ENCODE measurements around the gene SYNGR2.

SYNGR2 gene

DNA sequence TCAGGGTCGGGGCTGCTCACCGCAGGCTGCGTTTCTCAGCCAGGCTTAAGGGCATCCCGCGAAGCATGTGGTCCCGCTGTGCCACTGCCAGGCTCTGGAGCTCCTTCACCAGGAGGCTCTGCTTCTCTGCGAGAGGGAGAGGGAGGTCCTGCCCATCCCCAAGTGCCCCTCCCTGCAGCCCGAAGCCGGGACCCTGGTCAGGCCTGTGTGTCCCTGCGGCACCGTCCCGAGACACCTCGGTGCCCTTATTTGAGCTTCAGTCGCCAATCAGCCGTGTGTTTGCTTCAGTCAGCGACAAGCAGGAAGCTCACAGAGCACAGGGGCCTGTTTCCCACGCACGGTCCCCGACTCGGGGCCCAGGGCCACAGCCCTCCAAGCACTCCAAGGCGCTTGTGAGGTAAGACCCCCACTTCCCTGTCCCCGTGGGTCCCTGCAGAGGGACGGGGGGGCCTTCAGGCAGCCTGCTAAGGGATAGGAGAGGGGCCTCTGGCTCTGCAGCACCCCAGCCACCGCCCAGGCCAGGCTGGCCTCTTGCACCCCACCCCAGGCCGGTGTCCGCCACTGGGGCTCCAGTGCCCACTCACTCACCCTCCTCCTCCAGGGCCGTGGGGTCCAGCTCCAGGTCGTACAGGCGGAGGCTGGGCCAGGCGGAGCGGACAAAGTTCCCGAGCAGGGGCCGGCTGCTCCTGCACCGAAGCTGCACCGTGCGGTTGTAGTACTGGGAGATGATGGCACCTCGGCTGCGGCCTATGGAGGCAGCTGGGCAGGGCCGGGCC is 43.1 kb upstream of the SYNGR2 start:
- no peak overlapping the region for H3K9ac ChIP-seq (ENCODE audit: low read depth, low read length)
- no peaks in the 10 kb centered on the region for H3K36me3 ChIP-seq (ENCODE audit: insufficient read depth, low read length)
- no peak overlapping the region for H3K4me3 ChIP-seq (ENCODE audit: low read length)

DNA sequence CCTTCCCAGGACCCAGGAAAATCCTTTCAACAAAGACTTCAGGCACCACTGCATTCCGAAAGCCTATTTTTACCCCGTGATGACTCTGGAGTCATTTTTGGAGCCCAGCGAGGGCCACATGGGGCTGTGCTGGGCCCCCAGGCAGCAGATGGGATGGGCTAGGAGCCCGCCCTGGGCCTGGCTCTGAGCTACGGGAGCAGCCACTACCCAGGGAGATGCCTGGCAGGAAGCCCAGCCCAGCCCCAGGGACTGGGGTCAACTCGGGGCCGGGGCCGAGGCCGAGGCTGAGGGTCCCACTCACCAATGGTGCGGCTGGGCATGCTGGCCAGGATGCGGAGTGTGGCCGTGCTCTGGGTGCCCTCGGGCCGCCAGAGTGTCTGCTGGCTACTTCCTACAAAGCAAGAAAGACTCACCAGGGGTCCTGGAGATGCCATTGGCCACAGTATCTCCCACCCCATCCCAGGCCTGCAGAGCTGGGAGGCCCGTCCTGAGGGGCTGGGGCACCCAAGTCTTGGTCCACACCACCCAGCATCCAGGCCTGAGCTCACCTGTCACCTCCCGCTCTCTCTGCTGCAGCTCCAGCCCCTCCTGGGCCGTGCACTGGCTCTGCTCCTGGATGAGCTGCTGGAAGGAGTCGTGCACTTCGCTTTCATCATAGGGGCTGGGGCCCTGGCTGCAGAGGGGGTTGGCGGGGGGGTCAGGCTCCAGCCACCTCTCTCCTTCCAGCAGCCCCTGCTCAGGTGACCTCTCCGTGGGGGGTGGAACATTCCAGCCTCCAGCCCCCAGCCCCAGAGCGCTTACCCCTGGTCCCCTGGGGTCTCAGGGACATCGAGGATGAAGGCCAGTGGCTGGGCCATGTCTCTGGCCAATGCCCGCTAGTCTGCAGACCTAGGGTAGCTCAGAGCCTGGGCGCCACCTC is 42.1 kb upstream of the SYNGR2 start:
- no peaks in the 10 kb centered on the region for H3K36me3 ChIP-seq (ENCODE audit: insufficient read depth, low read length)
- peaks cover 12% of the 10 kb centered on the region for H3K4me1 ChIP-seq (ENCODE audit: control insufficient read depth, insufficient read depth, low read length)
- H3K9ac ChIP-seq (ENCODE audit: low read depth, low read length), result no peak overlapping the region
- H3K4me2 ChIP-seq (ENCODE audit: low read length), result no peak overlapping the region
- no peaks in the 10 kb centered on the region for H3K9me3 ChIP-seq (replicated peaks; ENCODE audit: low read length)
- H3K4me3 ChIP-seq (ENCODE audit: low read length), result no peak overlapping the region
- peaks cover 29% of the 10 kb centered on the region for H3K27me3 ChIP-seq (ENCODE audit: control insufficient read depth, insufficient read depth, low read length)

More for the DNA sequence above, 43.1 kb upstream of the SYNGR2 start:
- Histone ChIP-seq H3K27me3 (ENCODE audit: control insufficient read depth, insufficient read depth, low read length) (peaks cover 23% of the 10 kb centered on the region), H3K9me3 (replicated peaks; ENCODE audit: low read length) (no peaks in the 10 kb centered on the region), H3K4me2 (ENCODE audit: low read length) (no peak overlapping the region), H3K4me1 (ENCODE audit: control insufficient read depth, insufficient read depth, low read length) (peaks cover 12% of the 10 kb centered on the region)

DNA sequence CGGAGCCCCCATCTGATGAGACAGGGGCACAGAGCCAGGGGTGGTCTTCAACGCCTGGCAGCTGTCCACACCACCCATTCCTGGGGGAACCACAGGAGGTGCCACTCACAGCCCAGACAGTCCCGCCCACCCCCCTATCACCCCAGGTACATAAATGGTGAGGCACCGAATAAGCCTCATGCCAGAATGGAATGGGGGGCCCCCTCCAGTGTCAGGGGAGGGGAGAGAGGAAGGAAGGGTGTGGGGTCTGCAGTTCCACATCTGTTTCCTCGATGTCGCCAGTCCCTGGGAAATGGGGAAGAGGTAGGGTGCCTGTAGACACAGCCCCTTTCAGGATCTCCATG is 41.5 kb upstream of the SYNGR2 start:
- no peak overlapping the region for H3K4me3 ChIP-seq (ENCODE audit: low read length)
- no peaks in the 10 kb centered on the region for H3K36me3 ChIP-seq (ENCODE audit: insufficient read depth, low read length)

DNA sequence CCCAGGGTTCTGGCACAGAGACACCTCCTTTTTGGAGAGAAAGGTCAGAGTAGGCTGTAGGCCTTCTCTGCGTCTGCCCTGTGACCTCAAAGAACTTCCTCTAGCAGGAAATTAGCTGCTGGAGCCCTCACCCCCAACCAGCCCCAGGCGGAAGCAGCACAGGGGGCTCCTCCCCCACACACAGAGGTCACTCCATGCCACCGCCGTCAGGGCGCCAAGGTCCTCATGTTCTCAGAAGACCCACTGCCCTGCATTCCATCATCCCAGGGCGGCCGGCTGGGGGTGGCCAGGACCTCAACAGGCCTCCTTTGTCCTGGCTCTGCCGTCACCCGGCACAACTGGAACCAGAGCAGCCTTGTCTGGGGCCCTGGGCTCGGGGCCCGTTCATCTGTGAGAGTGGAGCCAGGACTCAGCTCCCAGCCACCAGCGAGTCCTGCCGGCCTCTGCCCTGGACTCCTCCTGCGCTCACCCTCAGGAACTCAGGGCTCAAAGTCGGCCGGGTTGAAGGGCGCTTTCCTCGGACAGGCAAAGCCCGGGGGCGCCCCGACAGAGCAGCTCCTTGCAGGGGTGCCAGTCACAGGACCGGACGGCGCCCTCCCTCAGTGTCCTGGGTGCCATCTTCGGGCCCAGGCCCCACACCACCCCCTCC is 41.0 kb upstream of the SYNGR2 start:
- no peaks in the 10 kb centered on the region for H3K36me3 ChIP-seq (ENCODE audit: insufficient read depth, low read length)
- H3K9me3 ChIP-seq (replicated peaks; ENCODE audit: low read length), result no peaks in the 10 kb centered on the region
- H3K4me2 ChIP-seq (ENCODE audit: low read length), result peak overlapping the region; percentile 92
- peaks cover 35% of the 10 kb centered on the region for H3K27me3 ChIP-seq (ENCODE audit: control insufficient read depth, insufficient read depth, low read length)
- H3K9ac ChIP-seq (ENCODE audit: low read depth, low read length), result peak overlapping the region; percentile 59
- peaks cover 18% of the 10 kb centered on the region for H3K4me1 ChIP-seq (ENCODE audit: control insufficient read depth, insufficient read depth, low read length)
- H3K4me3 ChIP-seq (ENCODE audit: low read length), result peak overlapping the region; percentile 70

More for the DNA sequence above, 41.5 kb upstream of the SYNGR2 start:
- H3K4me1 ChIP-seq (ENCODE audit: control insufficient read depth, insufficient read depth, low read length), result peaks cover 18% of the 10 kb centered on the region
- no peaks in the 10 kb centered on the region for H3K9me3 ChIP-seq (replicated peaks; ENCODE audit: low read length)
- peaks cover 32% of the 10 kb centered on the region for H3K27me3 ChIP-seq (ENCODE audit: control insufficient read depth, insufficient read depth, low read length)
- no peak overlapping the region for H3K4me2 ChIP-seq (ENCODE audit: low read length)
- H3K9ac ChIP-seq (ENCODE audit: low read depth, low read length), result no peak overlapping the region

DNA sequence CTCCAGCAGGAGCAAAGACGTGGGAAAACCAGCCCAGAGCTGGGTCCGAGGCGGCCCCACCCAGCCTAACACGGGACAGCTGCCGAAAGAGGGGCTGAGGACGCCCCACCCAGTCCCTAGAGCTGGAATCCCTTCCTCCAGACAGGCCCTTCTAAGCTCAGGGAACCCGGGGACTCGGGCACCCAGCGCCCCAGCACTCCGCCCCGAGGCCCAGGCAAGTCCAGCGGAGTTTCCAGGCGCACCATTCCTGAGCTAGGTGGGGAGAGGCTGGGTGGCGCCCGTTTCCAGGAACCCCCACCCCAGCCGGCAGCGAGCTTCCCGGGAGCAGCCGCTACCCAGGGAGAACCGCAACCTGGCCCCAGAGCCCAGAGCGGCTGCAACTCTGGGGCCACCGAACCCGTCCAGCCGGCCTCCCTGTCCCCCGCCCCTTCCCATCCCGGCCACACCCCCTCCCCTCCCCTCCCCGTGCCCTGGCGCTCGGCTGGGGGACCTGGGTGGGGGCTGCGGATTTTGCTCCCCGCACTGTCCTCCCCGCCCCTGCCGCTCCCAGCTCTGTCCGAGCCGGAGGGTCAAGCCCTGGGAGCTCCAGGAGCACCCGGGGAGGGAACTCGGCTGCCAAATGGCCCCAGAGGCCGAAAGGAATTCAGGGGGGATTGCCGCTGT is 40.4 kb upstream of the SYNGR2 start:
- peak overlapping the region; percentile 59 for H3K9ac ChIP-seq (ENCODE audit: low read depth, low read length)
- peaks cover 18% of the 10 kb centered on the region for H3K4me1 ChIP-seq (ENCODE audit: control insufficient read depth, insufficient read depth, low read length)
- no peaks in the 10 kb centered on the region for H3K36me3 ChIP-seq (ENCODE audit: insufficient read depth, low read length)
- H3K4me3 ChIP-seq (ENCODE audit: low read length), result peak overlapping the region; percentile 70
- H3K9me3 ChIP-seq (replicated peaks; ENCODE audit: low read length), result no peaks in the 10 kb centered on the region
- peaks cover 42% of the 10 kb centered on the region for H3K27me3 ChIP-seq (ENCODE audit: control insufficient read depth, insufficient read depth, low read length)
- H3K4me2 ChIP-seq (ENCODE audit: low read length), result peak overlapping the region; percentile 92

DNA sequence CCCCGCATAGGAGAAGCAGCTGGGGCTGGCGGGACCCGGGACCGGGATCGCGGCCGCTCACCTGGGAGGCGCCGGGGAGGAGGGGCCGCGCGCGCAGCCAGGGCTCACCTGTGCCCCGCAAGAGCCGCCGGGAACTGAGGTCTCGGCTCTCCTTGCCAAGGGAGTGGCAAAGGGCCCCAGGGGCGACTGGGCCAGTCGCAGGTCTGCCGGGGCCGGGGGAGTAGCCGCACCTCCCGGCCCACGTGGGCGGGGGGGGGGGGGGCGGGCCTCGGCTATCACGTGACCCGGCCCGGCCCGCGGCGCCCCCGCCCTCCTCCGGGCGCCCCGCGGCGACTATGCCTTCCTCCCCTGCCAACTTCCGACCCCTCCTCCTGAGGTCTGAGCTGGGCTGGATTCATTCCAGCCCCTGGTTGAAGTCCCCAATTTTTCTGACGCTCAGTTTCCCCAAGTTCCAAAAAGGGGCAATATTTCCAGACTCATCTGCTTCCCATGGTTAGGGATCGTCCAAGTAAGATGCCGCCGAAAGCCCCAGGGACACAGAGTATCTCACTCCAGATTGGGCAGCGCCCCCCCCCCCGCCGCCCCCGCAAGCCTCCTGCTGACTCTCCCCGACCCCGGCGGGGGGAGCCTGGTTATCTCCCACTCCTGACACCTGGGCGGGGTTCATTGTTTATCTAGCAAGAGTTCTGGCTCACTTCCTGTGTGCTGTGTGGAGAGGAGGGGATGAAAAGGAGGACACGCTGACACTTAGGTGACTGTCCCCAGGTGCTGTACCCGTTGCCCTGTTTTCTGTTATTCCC is 39.6 kb upstream of the SYNGR2 start, which contains the start of gene TMC6:
TSS of gene TMC6 (minus strand) at position 205 of the 800 bp plus-strand sequence. CDS start 1,923 bp downstream, outside the sequence.
- peak within 1 kb of the TSS; percentile 70 for H3K4me3 ChIP-seq (ENCODE audit: low read length)
- H3K4me1 ChIP-seq (ENCODE audit: control insufficient read depth, insufficient read depth, low read length), result peaks cover 18% of the 10 kb centered on the region
- H3K4me2 ChIP-seq (ENCODE audit: low read length), result peak within 1 kb of the TSS; percentile 92
- peaks cover 48% of the 10 kb centered on the region for H3K27me3 ChIP-seq (ENCODE audit: control insufficient read depth, insufficient read depth, low read length)
- no peaks in the 10 kb centered on the region for H3K9me3 ChIP-seq (replicated peaks; ENCODE audit: low read length)
- H3K36me3 ChIP-seq (ENCODE audit: insufficient read depth, low read length), result no peaks in the 10 kb centered on the region
- peak within 1 kb of the TSS; percentile 59 for H3K9ac ChIP-seq (ENCODE audit: low read depth, low read length)

DNA sequence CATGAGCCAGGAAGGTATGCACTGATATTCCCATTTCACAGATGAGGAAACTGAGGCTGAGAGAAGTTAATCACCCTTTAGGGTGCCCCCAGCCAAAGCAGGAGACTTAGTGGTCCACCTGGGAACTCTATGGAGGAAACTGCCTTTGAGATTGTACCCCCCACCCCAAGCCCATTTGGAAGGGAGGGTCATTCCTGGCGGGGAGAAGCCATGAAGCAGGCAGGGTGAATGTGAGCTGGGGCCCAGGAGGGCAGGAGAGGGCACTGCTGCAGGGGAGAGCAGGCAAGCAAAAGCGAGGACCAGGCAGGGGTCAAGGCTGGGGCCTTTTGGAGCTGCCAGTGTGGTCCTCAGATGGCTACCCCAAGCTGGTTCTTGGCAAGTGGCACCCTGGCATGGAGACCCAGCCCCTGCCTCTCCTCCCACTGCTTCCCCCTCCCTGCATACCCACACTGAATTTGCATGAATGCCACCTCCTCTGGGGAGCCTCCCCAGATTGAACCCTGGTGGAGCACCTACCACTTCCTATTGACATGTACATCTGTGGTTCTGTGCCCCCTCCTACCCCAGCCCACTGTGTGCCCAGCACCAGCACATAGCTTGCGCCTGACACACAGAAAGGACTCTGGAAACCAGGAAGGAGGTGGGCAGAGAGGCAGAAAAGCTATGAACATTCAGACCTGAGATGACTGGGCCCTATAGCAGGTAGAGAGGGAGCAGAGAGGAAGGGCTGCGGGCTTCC is 38.9 kb upstream of the SYNGR2 start:
- Histone ChIP-seq H3K4me1 (ENCODE audit: control insufficient read depth, insufficient read depth, low read length) (peaks cover 18% of the 10 kb centered on the region), H3K9me3 (replicated peaks; ENCODE audit: low read length) (no peaks in the 10 kb centered on the region), H3K4me2 (ENCODE audit: low read length) (peak overlapping the region; percentile 92), H3K27me3 (ENCODE audit: control insufficient read depth, insufficient read depth, low read length) (peaks cover 54% of the 10 kb centered on the region), H3K9ac (ENCODE audit: low read depth, low read length) (no peak overlapping the region), H3K36me3 (ENCODE audit: insufficient read depth, low read length) (no peaks in the 10 kb centered on the region), H3K4me3 (ENCODE audit: low read length) (no peak overlapping the region)

DNA sequence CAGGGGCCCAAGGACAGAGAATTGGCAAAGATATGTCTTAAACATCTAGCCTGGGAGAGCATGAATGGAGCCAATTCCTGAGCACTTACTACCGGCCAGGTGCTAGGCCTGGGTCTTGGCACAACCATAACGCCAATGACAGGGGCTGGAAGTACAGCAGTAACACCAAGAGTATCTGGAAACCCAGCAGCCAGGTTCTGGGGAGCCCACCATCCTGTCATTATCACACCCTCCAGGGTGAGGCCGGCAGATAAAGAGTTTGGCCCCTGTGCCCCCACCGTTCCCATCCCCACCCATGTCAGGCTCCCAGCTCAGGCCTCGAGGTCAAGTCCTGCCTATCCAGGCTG is 38.3 kb upstream of the SYNGR2 start:
- H3K4me1 ChIP-seq (ENCODE audit: control insufficient read depth, insufficient read depth, low read length), result peaks cover 18% of the 10 kb centered on the region
- H3K9ac ChIP-seq (ENCODE audit: low read depth, low read length), result no peak overlapping the region

DNA sequence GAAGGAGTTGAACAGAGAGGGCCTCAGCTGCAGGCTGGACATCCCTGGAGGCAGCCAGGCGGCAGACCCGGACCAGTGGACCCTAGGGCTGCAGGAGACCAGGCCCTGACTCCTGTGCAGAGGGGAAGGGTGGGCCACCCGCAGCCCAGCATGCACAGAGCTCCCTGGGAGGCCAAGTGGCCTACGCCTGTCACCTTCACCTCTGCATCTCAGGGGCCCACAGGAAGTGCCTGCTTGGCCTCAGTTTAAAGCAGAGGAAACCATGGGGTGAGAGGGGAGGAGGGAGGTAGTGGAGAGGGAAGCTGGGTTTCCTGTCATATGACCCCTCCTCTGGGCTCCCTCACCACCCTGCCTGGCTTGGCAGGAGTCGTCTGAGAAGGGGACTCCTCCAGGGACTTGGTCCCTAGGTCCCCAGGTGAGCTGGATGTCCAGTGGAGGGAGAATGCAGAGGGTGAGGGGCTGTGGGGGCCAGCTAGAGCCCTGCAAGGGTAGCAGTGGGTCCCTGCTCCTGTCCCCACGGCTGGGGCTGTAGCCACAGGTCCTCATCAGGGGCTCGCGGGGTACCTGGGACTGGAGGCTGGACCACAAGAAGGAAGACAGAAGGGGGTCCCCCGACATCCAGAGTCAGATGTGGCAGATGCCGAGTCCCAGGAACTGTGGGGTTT is 37.8 kb upstream of the SYNGR2 start, which contains the start of gene TMC8:
TSS of gene TMC8 (plus strand) at position 335 of the 665 bp plus-strand sequence. CDS start 818 bp downstream, outside the sequence.
- Histone ChIP-seq H3K4me3 (ENCODE audit: low read length) (no peak within 1 kb of the TSS), H3K4me1 (ENCODE audit: control insufficient read depth, insufficient read depth, low read length) (peaks cover 18% of the 10 kb centered on the region), H3K9me3 (replicated peaks; ENCODE audit: low read length) (no peaks in the 10 kb centered on the region), H3K4me2 (ENCODE audit: low read length) (peak within 1 kb of the TSS; percentile 29), H3K36me3 (ENCODE audit: insufficient read depth, low read length) (no peaks in the 10 kb centered on the region), H3K27me3 (ENCODE audit: control insufficient read depth, insufficient read depth, low read length) (peaks cover 62% of the 10 kb centered on the region), H3K9ac (ENCODE audit: low read depth, low read length) (no peak within 1 kb of the TSS)

More for the DNA sequence above, 38.3 kb upstream of the SYNGR2 start:
- Histone ChIP-seq H3K4me3 (ENCODE audit: low read length) (no peak overlapping the region), H3K4me2 (ENCODE audit: low read length) (no peak overlapping the region), H3K9me3 (replicated peaks; ENCODE audit: low read length) (no peaks in the 10 kb centered on the region), H3K27me3 (ENCODE audit: control insufficient read depth, insufficient read depth, low read length) (peaks cover 59% of the 10 kb centered on the region), H3K36me3 (ENCODE audit: insufficient read depth, low read length) (no peaks in the 10 kb centered on the region)

All from skeletal muscle satellite cell (primary cell).